H1 (cell line): ENCODE data around the gene SMOC2. TPM values are rescaled to one million over a fixed set of nuclear protein-coding genes. Genes with fewer than 3 reads are reported as not detected.

Source experiments
- CTCF ChIA-PET: fragments of 300-600 bp; sonication (Branson Sonifier 250); formaldehyde crosslinking; loops from one replicate; lab custom pipeline; 2021; ENCODE audit not compliant: partially characterized antibody; lab: Charles Lee
- POLR2A ChIA-PET: fragments of 300-600 bp; sonication (Branson Sonifier 250); formaldehyde crosslinking; loops from one replicate; lab custom pipeline; 2021; ENCODE audit warnings: inconsistent platforms; ENCODE audit not compliant: partially characterized antibody; lab: Charles Lee
- DNase-seq, 2 experiments: peaks; one replicate each; pipeline versions ENCODE4 v3.0.0 to v3.0.0-alpha.2; 2010 to 2022; ENCODE audit warnings: low spot score in 2 of 2, low read depth in 1 of 2, mixed read lengths in 1 of 2
- FAIRE-seq: peaks from 2 replicates; lab custom pipeline; 2011; peaks lifted over from hg19 to GRCh38; lab: Jason Lieb, UNC
- H2AFZ ChIP-seq: 2 replicates; pipeline ENCODE4 v1.8.1; 2012; ENCODE audit warnings: low read length, inconsistent platforms
- H2AK5ac ChIP-seq: 2 replicates; pipeline ENCODE4 v1.6.1; 2013; ENCODE audit warnings: low read depth, low read length
- H2BK120ac ChIP-seq: replicated peaks from 2 replicates; pipeline ENCODE3; 2013; ENCODE audit warnings: low read depth, low read length, inconsistent platforms
- H2BK12ac ChIP-seq: 2 replicates; pipeline ENCODE4 v1.6.1; 2013; ENCODE audit warnings: low read depth, low read length
- H2BK15ac ChIP-seq: 2 replicates; pipeline ENCODE4 v1.6.1; 2013; ENCODE audit warnings: low read length
- H2BK20ac ChIP-seq: 2 replicates; pipeline ENCODE4 v1.6.1; 2013; ENCODE audit warnings: low read length
- H2BK5ac ChIP-seq: 2 replicates; pipeline ENCODE4 v1.6.1; 2013; ENCODE audit warnings: low read depth, low read length
- H3K14ac ChIP-seq: 2 replicates; pipeline ENCODE4 v1.6.1; 2013; ENCODE audit warnings: inconsistent platforms; ENCODE audit not compliant: insufficient read length
- H3K18ac ChIP-seq: 2 replicates; pipeline ENCODE4 v1.6.1; 2013; ENCODE audit warnings: low read length; ENCODE audit errors: extremely low read depth
- H3K23ac ChIP-seq: 2 replicates; pipeline ENCODE4 v1.6.1; 2013; ENCODE audit warnings: inconsistent platforms; ENCODE audit not compliant: insufficient read length
- H3K23me2 ChIP-seq: 2 replicates; pipeline ENCODE4 v1.6.1; 2013; ENCODE audit warnings: low read depth, low read length
- H3K27ac ChIP-seq: 2 replicates; pipeline ENCODE4 v1.6.1; 2011; ENCODE audit warnings: low read depth, low read length, inconsistent platforms
- H3K27me3 ChIP-seq, 4 experiments: replicated peaks in 1 of 4; 1 replicate in 1 of 4; 2 replicates in 3 of 4; pipeline versions ENCODE4 v1.6.1 to v1.8.1; 2011 to 2013; ENCODE audit warnings: low read length in 3 of 4, mild to moderate bottlenecking in 3 of 4, inconsistent platforms in 2 of 4, mixed read lengths in 2 of 4, moderate library complexity in 1 of 4; ENCODE audit not compliant: control insufficient read depth in 3 of 4, insufficient read depth in 3 of 4; ENCODE audit errors: extremely low read depth in 1 of 4
- H3K36me3 ChIP-seq, 4 experiments: 2 replicates each; pipeline versions ENCODE4 v1.6.1 to v1.8.1; 2011 to 2013; ENCODE audit warnings: mild to moderate bottlenecking in 4 of 4, low read length in 3 of 4, moderate library complexity in 2 of 4, control low read depth in 1 of 4, inconsistent platforms in 1 of 4; ENCODE audit not compliant: insufficient read depth in 4 of 4, control insufficient read depth in 2 of 4
- H3K4ac ChIP-seq: replicated peaks from 2 replicates; pipeline ENCODE3; 2013; ENCODE audit warnings: low read length, low read depth, mixed read lengths, inconsistent platforms; ENCODE audit not compliant: insufficient read length
- H3K4me1 ChIP-seq, 4 experiments: replicated peaks in 1 of 4; 1 replicate in 1 of 4; 2 replicates in 3 of 4; pipeline versions ENCODE4 v1.6.1 to v1.8.1; 2011 to 2013; ENCODE audit warnings: low read length in 3 of 4, inconsistent platforms in 2 of 4, mixed read lengths in 1 of 4; ENCODE audit not compliant: insufficient read depth in 4 of 4, control insufficient read depth in 3 of 4
- H3K4me2 ChIP-seq, 2 experiments: 2 replicates each; pipeline versions ENCODE4 v1.6.1 to v1.8.1; 2011 to 2013; ENCODE audit warnings: low read depth in 2 of 2, low read length in 2 of 2, control low read depth in 1 of 2, inconsistent platforms in 1 of 2, mild to moderate bottlenecking in 1 of 2; ENCODE audit not compliant: insufficient read depth in 1 of 2
- H3K4me3 ChIP-seq, 4 experiments: fragments of 200-600, 300-600 bp in 1 of 4; sonication (generic), shearing (Covaris generic), sonication (Bioruptor Twin) in 1 of 4; 2 replicates each; pipeline versions ENCODE4 v1.5.1 to v1.8.1; 2011 to 2016; ENCODE audit warnings: low read length in 4 of 4, low read depth in 3 of 4, control low read depth in 2 of 4, inconsistent platforms in 2 of 4, mild to moderate bottlenecking in 2 of 4, mixed read lengths in 1 of 4, moderate library complexity in 1 of 4; ENCODE audit not compliant: insufficient read depth in 2 of 4; ENCODE audit errors: extremely low read depth in 1 of 4
- H3K56ac ChIP-seq: replicated peaks from 2 replicates; pipeline ENCODE3; 2013; ENCODE audit warnings: low read depth, mild to moderate bottlenecking, mixed read lengths, low read length, inconsistent platforms; ENCODE audit not compliant: insufficient read length
- H3K79me1 ChIP-seq: 2 replicates; pipeline ENCODE4 v1.6.1; 2013; ENCODE audit warnings: low read depth, low read length, control low read depth
- H3K79me2 ChIP-seq, 2 experiments: 2 replicates each; pipeline versions ENCODE4 v1.6.1 to v1.8.1; 2012 to 2013; ENCODE audit warnings: low read length in 2 of 2, mild to moderate bottlenecking in 2 of 2, inconsistent platforms in 1 of 2; ENCODE audit not compliant: insufficient read depth in 2 of 2, control insufficient read depth in 1 of 2
- H3K9ac ChIP-seq, 4 experiments: replicated peaks in 1 of 4; 1 replicate in 1 of 4; 2 replicates in 3 of 4; pipeline versions ENCODE4 v1.6.1 to v1.8.1; 2011 to 2013; ENCODE audit warnings: low read depth in 3 of 4, low read length in 3 of 4, control low read depth in 2 of 4, mild to moderate bottlenecking in 2 of 4, moderate library complexity in 2 of 4, inconsistent platforms in 1 of 4; ENCODE audit errors: extremely low read depth in 1 of 4
- H3K9me3 ChIP-seq, 2 experiments: 2 replicates each; pipeline versions ENCODE4 v1.6.1 to v1.8.1; 2012 to 2013; ENCODE audit warnings: mild to moderate bottlenecking in 2 of 2, moderate library complexity in 2 of 2, control low read depth in 1 of 2, inconsistent platforms in 1 of 2, low read depth in 1 of 2, low read length in 1 of 2, mixed read lengths in 1 of 2; ENCODE audit not compliant: insufficient read depth in 2 of 2
- H4K20me1 ChIP-seq, 2 experiments: replicated peaks in 1 of 2; 2 replicates each; pipeline versions ENCODE3 to v1.8.1; 2011 to 2013; ENCODE audit warnings: inconsistent platforms in 2 of 2, low read length in 2 of 2, mild to moderate bottlenecking in 1 of 2; ENCODE audit not compliant: insufficient read depth in 2 of 2, control insufficient read depth in 1 of 2
- H4K5ac ChIP-seq: 2 replicates; pipeline ENCODE4 v1.6.1; 2013; ENCODE audit warnings: low read length, low read depth, mixed read lengths, inconsistent platforms; ENCODE audit not compliant: insufficient read length
- H4K8ac ChIP-seq: 2 replicates; pipeline ENCODE4 v1.8.0; 2013; ENCODE audit warnings: mild to moderate bottlenecking, moderate library complexity, low read length, inconsistent platforms; ENCODE audit not compliant: insufficient read depth; ENCODE audit errors: extremely low read depth
- H4K91ac ChIP-seq: replicated peaks from 2 replicates; pipeline ENCODE3; 2013; ENCODE audit warnings: low read length, mixed read lengths, inconsistent platforms; ENCODE audit not compliant: insufficient read length
- ASH2L ChIP-seq: fragments of 200-600, 300-600 bp; sonication (generic); IDR thresholded peaks from one replicate; pipeline ENCODE4 v1.7.1; 2017; ENCODE audit warnings: low read length
- CHD1 ChIP-seq: IDR thresholded peaks from 2 replicates; pipeline ENCODE4 v1.6.1; 2012; ENCODE audit warnings: low read depth, low read length, improper control_type of control experiment
- POU5F1 ChIP-seq: IDR thresholded peaks from 2 replicates; pipeline ENCODE4 v1.6.1; 2011; ENCODE audit warnings: low read depth, mild to moderate bottlenecking, low read length, moderate library complexity
- RAD21 ChIP-seq, 2 experiments: IDR thresholded peaks in 1 of 2; conservative IDR thresholded peaks in 1 of 2; 2 replicates each; pipeline ENCODE4 v1.6.1; 2011; ENCODE audit warnings: low read depth in 2 of 2, low read length in 2 of 2, improper control_type of control experiment in 1 of 2, inconsistent platforms in 1 of 2, mild to moderate bottlenecking in 1 of 2, moderate library complexity in 1 of 2
- RBBP5 ChIP-seq: IDR thresholded peaks from 2 replicates; pipeline ENCODE4 v1.7.1; 2012; ENCODE audit warnings: low read depth, mild to moderate bottlenecking, inconsistent platforms, low read length, moderate library complexity, borderline replicate concordance
- RXRA ChIP-seq: IDR thresholded peaks from 2 replicates; pipeline ENCODE4 v1.6.1; 2011; ENCODE audit warnings: low read depth, mild to moderate bottlenecking, low read length, moderate library complexity; ENCODE audit not compliant: insufficient read depth
- SIN3A ChIP-seq, 2 experiments: IDR thresholded peaks in 1 of 2; conservative IDR thresholded peaks in 1 of 2; 2 replicates each; pipeline ENCODE4 v1.6.1; 2011 to 2012; ENCODE audit warnings: low read length in 2 of 2, improper control_type of control experiment in 1 of 2, low read depth in 1 of 2, mild to moderate bottlenecking in 1 of 2
- SIX5 ChIP-seq: IDR thresholded peaks from 2 replicates; pipeline ENCODE4 v1.6.1; 2011; ENCODE audit warnings: mild to moderate bottlenecking, low read depth, low read length
- SP2 ChIP-seq: IDR thresholded peaks from 2 replicates; pipeline ENCODE4 v1.6.1; 2012; ENCODE audit warnings: mild to moderate bottlenecking, low read length, inconsistent platforms
- ZNF274 ChIP-seq: IDR thresholded peaks from 2 replicates; pipeline ENCODE4 v1.7.0; 2012; ENCODE audit warnings: low read length, borderline replicate concordance; ENCODE audit errors: extremely low read depth
- WGBS, 2 experiments: shearing (Covaris generic) in 1 of 2; methylation state at CpG; one replicate each; pipeline versions ENCODE4 v1.1.6 to v1.1.7; 2013 to 2015; ENCODE audit warnings: low lambda C conversion rate in 2 of 2, mixed read lengths in 2 of 2, inconsistent platforms in 1 of 2, low coverage in 1 of 2, missing lambda C conversion rate in 1 of 2; ENCODE audit not compliant: insufficient replicate concordance in 2 of 2, insufficient coverage in 1 of 2, insufficient read length in 1 of 2; ENCODE audit errors: extremely low coverage in 1 of 2, missing lambda C conversion rate in 1 of 2; 5-methylcytosine and 5-hydroxymethylcytosine counted together
- polyA plus RNA-seq, 7 experiments: library from polyadenylated mRNA; depleted of rRNA in 3 of 7; stranded (reverse) in 5 of 7; unstranded in 2 of 7; fragments of >200 nt in 5 of 7; fragments of 200-250 nt in 2 of 7; gene quantifications; 1 replicate in 5 of 7; 2 replicates in 1 of 7; 4 replicates in 1 of 7; pipeline versions ENCODE4 v1.2.1 to v1.2.3, GENCODE V29; 2011 to 2013; ENCODE audit warnings: missing spikeins in 2 of 7, mixed read lengths in 2 of 7
- total RNA-seq: library from RNA; stranded (reverse); fragmentation: NEBNext Ultra II Directional; extraction: Animal tissue kit (Norgen Biotek cat#: 25700); gene quantifications from 2 replicates; pipeline ENCODE4 v1.2.1, GENCODE V29; 2021
- TF ChIP-seq, protein P1 (sequence below), 3 experiments: IDR thresholded peaks; 1 replicate in 2 of 3; 2 replicates in 1 of 3; pipeline versions ENCODE4 v1.5.1 to v1.6.1; 2011; ENCODE audit warnings: low read length in 3 of 3, mild to moderate bottlenecking in 3 of 3, inconsistent platforms in 2 of 3, low read depth in 1 of 3, moderate library complexity in 1 of 3; ENCODE audit not compliant: insufficient read depth in 1 of 3; ENCODE audit errors: control extremely low read depth in 1 of 3

SMOC2 gene
- total and polyA plus RNA-seq, 2 of the 8 experiments (the other 6 are each of a cell fraction or from before 2014, with no cell fraction given): 7.7 to 8.5 TPM

DNA sequence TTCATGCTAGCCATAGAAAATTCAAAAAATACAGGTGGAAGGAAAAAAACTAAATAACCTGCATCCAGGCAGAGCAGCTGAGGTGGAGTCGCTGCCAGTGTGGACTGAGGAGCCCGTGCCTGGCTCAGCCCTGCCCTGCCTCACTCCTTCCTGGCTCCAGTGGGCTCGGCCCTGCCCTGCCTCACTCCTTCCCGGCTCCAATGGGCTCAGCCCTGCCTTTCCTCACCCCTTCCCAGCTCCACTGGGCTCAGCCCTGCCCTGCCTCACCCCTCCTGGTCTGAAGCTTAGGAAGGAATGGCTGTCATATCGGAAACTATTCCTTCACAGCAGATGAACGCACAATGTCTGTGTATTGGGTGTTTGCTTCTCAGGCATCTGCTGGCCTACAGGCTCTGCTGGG is 142.1 kb downstream of the SMOC2 start:
- Histone ChIP-seq H3K4me1 (peaks cover 0 to 4% (median 3%) of the 10 kb centered on the region in 4 experiments; a peak in 4 of 7 replicates), H3K9ac (no peak overlapping the region), H2AK5ac (no peak overlapping the region), H3K4ac (no peak overlapping the region), H4K8ac (no peak overlapping the region), H2BK5ac (no peak overlapping the region), H3K36me3 (no peaks in the 10 kb centered on the region), H2AFZ (no peak overlapping the region), H4K91ac (no peak overlapping the region), H2BK120ac (no peak overlapping the region), H2BK15ac (no peak overlapping the region), H3K4me3 (no peak overlapping the region), H3K4me2 (no peak overlapping the region), H3K23me2 (no peaks in the 10 kb centered on the region), H3K9me3 (no peaks in the 10 kb centered on the region), H3K18ac (no peak overlapping the region; the same call in 1 of the 2 replicates), H3K79me2 (no peaks in the 10 kb centered on the region), H3K27me3 (no peaks in the 10 kb centered on the region), H3K27ac (no peak overlapping the region), H3K79me1 (no peaks in the 10 kb centered on the region), H2BK12ac (no peak overlapping the region), H4K20me1 (no peaks in the 10 kb centered on the region), H4K5ac (no peak overlapping the region), H2BK20ac (no peak overlapping the region), H3K14ac (no peak overlapping the region), H3K23ac (no peak overlapping the region), H3K56ac (no peak overlapping the region)
- POLR2A ChIA-PET: no interaction called here
- CTCF ChIA-PET: interaction anchor here (1.6 kb wide), 1 partner anchor 15 kb away, joined by 5 read pairs; no protein-coding TSS in a partner anchor
- no peak for FAIRE-seq
- WGBS, 2 experiments: 95% methylated on average over 6 of the region's 6 CpGs; no CpG with 5 or more reads in 1 of the 2 experiments
- DNase-seq: no peak
- TF ChIP-seq SIX5 (no peak), SIN3A (conservative IDR thresholded peaks at IDR 0.05 in 1 of 2, IDR thresholded peaks at IDR 0.05 in 1 of 2; ENCODE audit: low read depth in 1 of 2, low read length in 2 of 2) (no peak), RXRA (no peak), ASH2L (no peak), POU5F1 (no peak), RBBP5 (no peak), ZNF274 (no peak), RAD21 (IDR thresholded peaks at IDR 0.05 in 1 of 2, conservative IDR thresholded peaks at IDR 0.05 in 1 of 2; ENCODE audit: low read depth in 2 of 2, low read length in 2 of 2) (no peak), CHD1 (no peak), SP2 (no peak)
- TF ChIP-seq, protein P1, sequence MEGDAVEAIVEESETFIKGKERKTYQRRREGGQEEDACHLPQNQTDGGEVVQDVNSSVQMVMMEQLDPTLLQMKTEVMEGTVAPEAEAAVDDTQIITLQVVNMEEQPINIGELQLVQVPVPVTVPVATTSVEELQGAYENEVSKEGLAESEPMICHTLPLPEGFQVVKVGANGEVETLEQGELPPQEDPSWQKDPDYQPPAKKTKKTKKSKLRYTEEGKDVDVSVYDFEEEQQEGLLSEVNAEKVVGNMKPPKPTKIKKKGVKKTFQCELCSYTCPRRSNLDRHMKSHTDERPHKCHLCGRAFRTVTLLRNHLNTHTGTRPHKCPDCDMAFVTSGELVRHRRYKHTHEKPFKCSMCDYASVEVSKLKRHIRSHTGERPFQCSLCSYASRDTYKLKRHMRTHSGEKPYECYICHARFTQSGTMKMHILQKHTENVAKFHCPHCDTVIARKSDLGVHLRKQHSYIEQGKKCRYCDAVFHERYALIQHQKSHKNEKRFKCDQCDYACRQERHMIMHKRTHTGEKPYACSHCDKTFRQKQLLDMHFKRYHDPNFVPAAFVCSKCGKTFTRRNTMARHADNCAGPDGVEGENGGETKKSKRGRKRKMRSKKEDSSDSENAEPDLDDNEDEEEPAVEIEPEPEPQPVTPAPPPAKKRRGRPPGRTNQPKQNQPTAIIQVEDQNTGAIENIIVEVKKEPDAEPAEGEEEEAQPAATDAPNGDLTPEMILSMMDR (IDR thresholded peaks at IDR 0.05; ENCODE audit: control extremely low read depth in 1 of 3, insufficient read depth in 1 of 3, low read depth in 1 of 3, low read length in 3 of 3): no peak
